ENCODE measurements around the gene NFIA. TPM values are rescaled to one million over a fixed set of nuclear protein-coding genes. Genes with fewer than 3 reads are reported as not detected.

The NFIA gene
- total and polyA plus RNA-seq, 9 of the 15 experiments (the other 6 are each of a cell fraction or from before 2014, with no cell fraction given), result 5.3 to 24.9 (median 9.8) TPM

DNA sequence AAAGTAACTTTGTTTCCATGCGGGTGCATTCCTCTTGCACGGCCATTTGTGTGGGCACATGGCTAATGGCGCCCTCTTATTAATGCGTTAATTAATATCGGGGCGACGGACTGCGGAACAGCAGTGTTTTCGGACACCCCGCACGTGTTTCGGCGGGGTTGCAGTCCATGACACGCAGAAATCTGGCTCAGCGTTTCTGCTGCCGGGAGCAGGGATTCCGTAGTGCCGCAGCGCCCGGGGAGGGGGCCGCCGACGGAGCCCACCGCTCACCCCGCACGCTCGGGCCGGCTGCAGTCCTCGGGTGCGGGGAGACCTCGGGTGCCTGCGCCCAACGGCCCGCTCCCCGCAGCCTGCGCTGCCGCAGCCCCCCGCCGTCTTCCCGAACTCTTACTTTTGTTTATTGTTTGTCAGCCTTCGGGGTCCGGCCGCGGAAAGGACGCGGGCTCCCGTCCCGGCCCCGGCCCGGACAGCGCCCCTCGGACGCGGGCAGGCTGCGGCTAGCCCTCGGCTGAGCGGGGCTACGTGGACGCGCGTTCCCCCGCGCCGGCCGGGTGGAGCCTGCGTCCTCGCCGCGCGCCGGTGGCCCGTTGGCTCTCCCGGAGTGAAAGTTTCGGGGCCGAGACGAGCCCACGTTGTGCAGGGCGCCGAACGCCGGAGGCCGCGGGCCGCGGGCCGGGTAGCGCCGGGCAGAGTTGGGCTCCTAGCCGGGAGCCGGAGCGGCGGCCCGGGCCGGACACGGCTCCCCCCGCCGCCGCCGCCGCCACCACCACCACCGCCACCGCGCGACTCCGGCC lies 849 bp downstream of the NFIA start (continued):
- TF ChIP-seq, protein P1, sequence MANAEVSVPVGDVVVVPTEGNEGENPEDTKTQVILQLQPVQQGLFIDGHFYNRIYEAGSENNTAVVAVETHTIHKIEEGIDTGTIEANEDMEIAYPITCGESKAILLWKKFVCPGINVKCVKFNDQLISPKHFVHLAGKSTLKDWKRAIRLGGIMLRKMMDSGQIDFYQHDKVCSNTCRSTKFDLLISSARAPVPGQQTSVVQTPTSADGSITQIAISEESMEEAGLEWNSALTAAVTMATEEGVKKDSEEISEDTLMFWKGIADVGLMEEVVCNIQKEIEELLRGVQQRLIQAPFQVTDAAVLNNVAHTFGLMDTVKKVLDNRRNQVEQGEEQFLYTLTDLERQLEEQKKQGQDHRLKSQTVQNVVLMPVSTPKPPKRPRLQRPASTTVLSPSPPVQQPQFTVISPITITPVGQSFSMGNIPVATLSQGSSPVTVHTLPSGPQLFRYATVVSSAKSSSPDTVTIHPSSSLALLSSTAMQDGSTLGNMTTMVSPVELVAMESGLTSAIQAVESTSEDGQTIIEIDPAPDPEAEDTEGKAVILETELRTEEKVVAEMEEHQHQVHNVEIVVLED (CRISPR knock-in tag; IDR thresholded peaks at IDR 0.05), result no peak
- TF ChIP-seq ARID1B (IDR thresholded peaks at IDR 0.05), result no peak
- no peak for TF ChIP-seq ZNF644 (tag; IDR thresholded peaks at IDR 0.05; ENCODE audit: low read depth)
- no peak for TF ChIP-seq PCBP2 (IDR thresholded peaks at IDR 0.05; ENCODE audit: low read depth, low read length, poor library complexity, severe bottlenecking)
- no peak for TF ChIP-seq ZNF253 (CRISPR knock-in tag; conservative IDR thresholded peaks at IDR 0.05)
- no peak for TF ChIP-seq KLF10 (CRISPR knock-in tag; IDR thresholded peaks at IDR 0.05)
- TF ChIP-seq, protein P2, sequence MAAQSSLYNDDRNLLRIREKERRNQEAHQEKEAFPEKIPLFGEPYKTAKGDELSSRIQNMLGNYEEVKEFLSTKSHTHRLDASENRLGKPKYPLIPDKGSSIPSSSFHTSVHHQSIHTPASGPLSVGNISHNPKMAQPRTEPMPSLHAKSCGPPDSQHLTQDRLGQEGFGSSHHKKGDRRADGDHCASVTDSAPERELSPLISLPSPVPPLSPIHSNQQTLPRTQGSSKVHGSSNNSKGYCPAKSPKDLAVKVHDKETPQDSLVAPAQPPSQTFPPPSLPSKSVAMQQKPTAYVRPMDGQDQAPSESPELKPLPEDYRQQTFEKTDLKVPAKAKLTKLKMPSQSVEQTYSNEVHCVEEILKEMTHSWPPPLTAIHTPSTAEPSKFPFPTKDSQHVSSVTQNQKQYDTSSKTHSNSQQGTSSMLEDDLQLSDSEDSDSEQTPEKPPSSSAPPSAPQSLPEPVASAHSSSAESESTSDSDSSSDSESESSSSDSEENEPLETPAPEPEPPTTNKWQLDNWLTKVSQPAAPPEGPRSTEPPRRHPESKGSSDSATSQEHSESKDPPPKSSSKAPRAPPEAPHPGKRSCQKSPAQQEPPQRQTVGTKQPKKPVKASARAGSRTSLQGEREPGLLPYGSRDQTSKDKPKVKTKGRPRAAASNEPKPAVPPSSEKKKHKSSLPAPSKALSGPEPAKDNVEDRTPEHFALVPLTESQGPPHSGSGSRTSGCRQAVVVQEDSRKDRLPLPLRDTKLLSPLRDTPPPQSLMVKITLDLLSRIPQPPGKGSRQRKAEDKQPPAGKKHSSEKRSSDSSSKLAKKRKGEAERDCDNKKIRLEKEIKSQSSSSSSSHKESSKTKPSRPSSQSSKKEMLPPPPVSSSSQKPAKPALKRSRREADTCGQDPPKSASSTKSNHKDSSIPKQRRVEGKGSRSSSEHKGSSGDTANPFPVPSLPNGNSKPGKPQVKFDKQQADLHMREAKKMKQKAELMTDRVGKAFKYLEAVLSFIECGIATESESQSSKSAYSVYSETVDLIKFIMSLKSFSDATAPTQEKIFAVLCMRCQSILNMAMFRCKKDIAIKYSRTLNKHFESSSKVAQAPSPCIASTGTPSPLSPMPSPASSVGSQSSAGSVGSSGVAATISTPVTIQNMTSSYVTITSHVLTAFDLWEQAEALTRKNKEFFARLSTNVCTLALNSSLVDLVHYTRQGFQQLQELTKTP (IDR thresholded peaks at IDR 0.05; ENCODE audit: low read depth in 1 of 2, partially characterized antibody in 2 of 2), result no peak
- TF ChIP-seq NELFE (IDR thresholded peaks at IDR 0.05; ENCODE audit: insufficient read depth, insufficient read length), result no peak
- no peak for TF ChIP-seq TRIM24 (IDR thresholded peaks at IDR 0.05)
- no peak for TF ChIP-seq KDM5B (IDR thresholded peaks at IDR 0.05; ENCODE audit: insufficient replicate concordance, low read depth, low read length)
- TF ChIP-seq, protein P3, sequence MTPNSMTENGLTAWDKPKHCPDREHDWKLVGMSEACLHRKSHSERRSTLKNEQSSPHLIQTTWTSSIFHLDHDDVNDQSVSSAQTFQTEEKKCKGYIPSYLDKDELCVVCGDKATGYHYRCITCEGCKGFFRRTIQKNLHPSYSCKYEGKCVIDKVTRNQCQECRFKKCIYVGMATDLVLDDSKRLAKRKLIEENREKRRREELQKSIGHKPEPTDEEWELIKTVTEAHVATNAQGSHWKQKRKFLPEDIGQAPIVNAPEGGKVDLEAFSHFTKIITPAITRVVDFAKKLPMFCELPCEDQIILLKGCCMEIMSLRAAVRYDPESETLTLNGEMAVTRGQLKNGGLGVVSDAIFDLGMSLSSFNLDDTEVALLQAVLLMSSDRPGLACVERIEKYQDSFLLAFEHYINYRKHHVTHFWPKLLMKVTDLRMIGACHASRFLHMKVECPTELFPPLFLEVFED (CRISPR knock-in tag; conservative IDR thresholded peaks at IDR 0.05), result no peak
- no peak for TF ChIP-seq ZFP36 (IDR thresholded peaks at IDR 0.05; ENCODE audit: low read depth, low read length, partially characterized antibody)
- no peak for TF ChIP-seq XRCC4 (IDR thresholded peaks at IDR 0.05; ENCODE audit: extremely low read depth, insufficient read depth, insufficient read length)
- TF ChIP-seq, protein P4, sequence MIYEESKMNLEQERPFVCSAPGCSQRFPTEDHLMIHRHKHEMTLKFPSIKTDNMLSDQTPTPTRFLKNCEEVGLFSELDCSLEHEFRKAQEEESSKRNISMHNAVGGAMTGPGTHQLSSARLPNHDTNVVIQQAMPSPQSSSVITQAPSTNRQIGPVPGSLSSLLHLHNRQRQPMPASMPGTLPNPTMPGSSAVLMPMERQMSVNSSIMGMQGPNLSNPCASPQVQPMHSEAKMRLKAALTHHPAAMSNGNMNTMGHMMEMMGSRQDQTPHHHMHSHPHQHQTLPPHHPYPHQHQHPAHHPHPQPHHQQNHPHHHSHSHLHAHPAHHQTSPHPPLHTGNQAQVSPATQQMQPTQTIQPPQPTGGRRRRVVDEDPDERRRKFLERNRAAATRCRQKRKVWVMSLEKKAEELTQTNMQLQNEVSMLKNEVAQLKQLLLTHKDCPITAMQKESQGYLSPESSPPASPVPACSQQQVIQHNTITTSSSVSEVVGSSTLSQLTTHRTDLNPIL (CRISPR knock-in tag; IDR thresholded peaks at IDR 0.05), result no peak
- no peak for TF ChIP-seq KLF16 (IDR thresholded peaks at IDR 0.05)
- TF ChIP-seq STAT5B (CRISPR knock-in tag; IDR thresholded peaks at IDR 0.05), result no peak
- TF ChIP-seq ZNF12 (CRISPR knock-in tag; IDR thresholded peaks at IDR 0.05), result no peak
- TF ChIP-seq, protein P5, sequence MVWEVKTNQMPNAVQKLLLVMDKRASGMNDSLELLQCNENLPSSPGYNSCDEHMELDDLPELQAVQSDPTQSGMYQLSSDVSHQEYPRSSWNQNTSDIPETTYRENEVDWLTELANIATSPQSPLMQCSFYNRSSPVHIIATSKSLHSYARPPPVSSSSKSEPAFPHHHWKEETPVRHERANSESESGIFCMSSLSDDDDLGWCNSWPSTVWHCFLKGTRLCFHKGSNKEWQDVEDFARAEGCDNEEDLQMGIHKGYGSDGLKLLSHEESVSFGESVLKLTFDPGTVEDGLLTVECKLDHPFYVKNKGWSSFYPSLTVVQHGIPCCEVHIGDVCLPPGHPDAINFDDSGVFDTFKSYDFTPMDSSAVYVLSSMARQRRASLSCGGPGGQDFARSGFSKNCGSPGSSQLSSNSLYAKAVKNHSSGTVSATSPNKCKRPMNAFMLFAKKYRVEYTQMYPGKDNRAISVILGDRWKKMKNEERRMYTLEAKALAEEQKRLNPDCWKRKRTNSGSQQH (CRISPR knock-in tag; IDR thresholded peaks at IDR 0.05), result no peak
